CD14-positive monocyte (primary cell): Measurements from ENCODE around the gene PLA2G4D. TPM values are rescaled to one million over a fixed set of nuclear protein-coding genes. Genes with fewer than 3 reads are reported as not detected.

Source experiments
- DNase-seq, 3 donors: peaks; one replicate each; pipeline ENCODE4 v3.0.0-alpha.2; 2011 to 2022
- H2AFZ ChIP-seq: 2 replicates; pipeline ENCODE4 v1.6.0; 2012; ENCODE audit warnings: mild to moderate bottlenecking, low read depth, low read length, inconsistent platforms; ENCODE audit not compliant: insufficient read depth, poor library complexity, severe bottlenecking
- H3K27ac ChIP-seq, 2 donors: 1 replicate in 1 of 2; 2 replicates in 1 of 2; pipeline ENCODE4 v1.5.1; 2012 to 2013; ENCODE audit warnings: low read length in 2 of 2, control low read depth in 1 of 2, inconsistent platforms in 1 of 2, low read depth in 1 of 2, mild to moderate bottlenecking in 1 of 2
- H3K27me3 ChIP-seq, 2 donors: one replicate each; pipeline versions ENCODE4 v1.6.0 to v1.6.1; 2011 to 2013; ENCODE audit warnings: low read length in 2 of 2; ENCODE audit not compliant: control insufficient read depth in 2 of 2, insufficient read depth in 2 of 2
- H3K36me3 ChIP-seq, 2 donors: replicated peaks in 1 of 2; 1 replicate in 1 of 2; 2 replicates in 1 of 2; pipeline versions ENCODE4 v1.5.1 to v1.6.1; 2012 to 2013; ENCODE audit warnings: low read length in 2 of 2, control low read depth in 1 of 2, inconsistent platforms in 1 of 2, mild to moderate bottlenecking in 1 of 2; ENCODE audit not compliant: insufficient read depth in 2 of 2, control insufficient read depth in 1 of 2
- H3K4me1 ChIP-seq, 2 donors: 1 replicate in 1 of 2; 2 replicates in 1 of 2; pipeline versions ENCODE4 v1.5.1 to v1.6.1; 2012 to 2013; ENCODE audit warnings: low read length in 2 of 2, control low read depth in 1 of 2, inconsistent platforms in 1 of 2, mild to moderate bottlenecking in 1 of 2, moderate library complexity in 1 of 2; ENCODE audit not compliant: insufficient read depth in 2 of 2, control insufficient read depth in 1 of 2
- H3K4me2 ChIP-seq: replicated peaks from 2 replicates; pipeline ENCODE3; 2012; ENCODE audit warnings: low read length, moderate library complexity, mild to moderate bottlenecking; ENCODE audit not compliant: poor library complexity, severe bottlenecking; ENCODE audit errors: extremely low read depth
- H3K4me3 ChIP-seq, 3 experiments: fragments of 200-600 bp in 1 of 3; sonication (generic) in 1 of 3; replicated peaks in 1 of 3; 1 replicate in 2 of 3; 2 replicates in 1 of 3; pipeline ENCODE4 v1.5.1; 2011 to 2013; ENCODE audit warnings: low read length in 3 of 3, mild to moderate bottlenecking in 3 of 3, control low read depth in 2 of 3, low read depth in 2 of 3, inconsistent platforms in 1 of 3, moderate library complexity in 1 of 3
- H3K79me2 ChIP-seq: 2 replicates; pipeline ENCODE4 v1.6.0; 2012; ENCODE audit warnings: mild to moderate bottlenecking, control low read depth, inconsistent platforms, low read length, moderate library complexity; ENCODE audit not compliant: insufficient read depth
- H3K9ac ChIP-seq: 2 replicates; pipeline ENCODE4 v1.6.0; 2017; ENCODE audit warnings: low read length, mild to moderate bottlenecking; ENCODE audit not compliant: insufficient read depth, poor library complexity, severe bottlenecking
- H3K9me3 ChIP-seq, 2 donors: replicated peaks in 1 of 2; 1 replicate in 1 of 2; 2 replicates in 1 of 2; pipeline versions ENCODE4 v1.5.1 to v1.6.1; 2012 to 2013; ENCODE audit warnings: low read length in 2 of 2, control low read depth in 1 of 2; ENCODE audit not compliant: control insufficient read depth in 1 of 2, insufficient read depth in 1 of 2
- H4K20me1 ChIP-seq: 2 replicates; pipeline ENCODE4 v1.6.0; 2012; ENCODE audit warnings: mild to moderate bottlenecking, low read length, control low read depth, moderate library complexity; ENCODE audit not compliant: insufficient read depth
- H3K27ac Mint-ChIP-seq, 7 donors: one replicate each; pipeline ENCODE4 v1.8.0; 2020; ENCODE audit warnings: mild to moderate bottlenecking in 7 of 7, mixed read lengths in 7 of 7, moderate library complexity in 6 of 7, inconsistent platforms in 2 of 7
- H3K27me3 Mint-ChIP-seq, 3 donors: one replicate each; pipeline ENCODE4 v1.8.0; 2021 to 2022; ENCODE audit warnings: low read depth in 3 of 3, mild to moderate bottlenecking in 3 of 3, mixed read lengths in 3 of 3, moderate library complexity in 3 of 3, inconsistent platforms in 1 of 3
- H3K36me3 Mint-ChIP-seq, 2 donors: one replicate each; pipeline ENCODE4 v1.8.0; 2020; ENCODE audit warnings: mixed read lengths in 2 of 2, inconsistent platforms in 1 of 2, mild to moderate bottlenecking in 1 of 2
- H3K4me1 Mint-ChIP-seq: one replicate; pipeline ENCODE4 v1.8.0; 2020; ENCODE audit warnings: mild to moderate bottlenecking, mixed read lengths
- H3K4me3 Mint-ChIP-seq, 2 donors: one replicate each; pipeline ENCODE4 v1.8.0; 2020; ENCODE audit warnings: mild to moderate bottlenecking in 2 of 2, mixed read lengths in 2 of 2, moderate library complexity in 1 of 2
- H3K9me3 Mint-ChIP-seq, 7 donors: one replicate each; pipeline ENCODE4 v1.8.0; 2020 to 2022; ENCODE audit warnings: mixed read lengths in 7 of 7, mild to moderate bottlenecking in 6 of 7, moderate library complexity in 6 of 7, inconsistent platforms in 2 of 7
- CTCF ChIP-seq: fragments of 200-600 bp; IDR thresholded peaks from one replicate; pipeline ENCODE4 v1.8.0; 2022; ENCODE audit warnings: antibody characterized with exemption, mild to moderate bottlenecking
- WGBS: methylation state at CpG from one replicate; pipeline ENCODE4 v1.1.5; 2013; ENCODE audit warnings: missing lambda C conversion rate; ENCODE audit not compliant: insufficient coverage; 5-methylcytosine and 5-hydroxymethylcytosine counted together
- intact Hi-C, 2 donors: fragments of 100-400 bp; cut with micrococcal nuclease; formaldehyde crosslinking; loops; one replicate each; pipeline versions ENCODE4 v1.15.0 to v1.15.1; 2023
- polyA plus RNA-seq, 3 donors: library from polyadenylated mRNA; depleted of rRNA in 1 of 3; unstranded in 2 of 3; stranded (reverse) in 1 of 3; fragments of 300-500 nt in 2 of 3; fragments of >200 nt in 1 of 3; fragmentation: Illumina TruSeq in 2 of 3; gene quantifications; 1 replicate in 2 of 3; 2 replicates in 1 of 3; pipeline ENCODE4 v1.2.3, GENCODE V29; 2012 to 2021

The PLA2G4D gene
- polyA plus RNA-seq, 3 donors, result not detected

- H3K4me1 Mint-ChIP-seq, result peaks cover 13% of the 10 kb centered on the region
- H3K27ac ChIP-seq, result no peak overlapping the region
- no peak overlapping the region for H3K4me3 Mint-ChIP-seq
- H3K4me2 ChIP-seq, result no peak overlapping the region
- H3K4me1 ChIP-seq, result peaks cover 11% of the 10 kb centered on the region in 2 donors
- no peaks in the 10 kb centered on the region for H3K27me3 ChIP-seq
- intact Hi-C loops, result loop anchor here in 1 of 2 donors (10.0 kb wide), 1 partner anchor 97 kb away; no protein-coding TSS in a partner anchor
- no peak for TF ChIP-seq CTCF
- no peak overlapping the region for H3K9ac ChIP-seq
- H3K27ac Mint-ChIP-seq, result no peak overlapping the region
- no peak overlapping the region for H2AFZ ChIP-seq
- H3K9me3 Mint-ChIP-seq, result peaks cover 0 to 3% (median 0%) of the 10 kb centered on the region in 7 donors
- DNase-seq, result no peak
- H3K27me3 Mint-ChIP-seq, result peaks cover 0 to 8% (median 5%) of the 10 kb centered on the region in 3 donors
- no peaks in the 10 kb centered on the region for H3K36me3 ChIP-seq
- H3K79me2 ChIP-seq, result no peaks in the 10 kb centered on the region
- H3K4me3 ChIP-seq, result no peak overlapping the region
- no peaks in the 10 kb centered on the region for H3K36me3 Mint-ChIP-seq
- no peaks in the 10 kb centered on the region for H4K20me1 ChIP-seq
- no peaks in the 10 kb centered on the region for H3K9me3 ChIP-seq
- WGBS, result 100% methylated on average over 1 of the region's 1 CpG
Observed at GRCh38 chr15:42082141-42082540, 12.2 kb downstream of the PLA2G4D start.

GRCh38 chr15:42080919-42081830 lies 13.2 kb downstream of the PLA2G4D start:
- Histone ChIP-seq H3K9ac (no peak overlapping the region), H2AFZ (no peak overlapping the region), H3K27me3 (no peaks in the 10 kb centered on the region), H3K79me2 (no peaks in the 10 kb centered on the region), H3K9me3 (no peaks in the 10 kb centered on the region), H3K4me2 (no peak overlapping the region), H3K4me1 (peaks cover 11% of the 10 kb centered on the region in 2 donors), H3K27ac (no peak overlapping the region), H3K4me3 (no peak overlapping the region), H4K20me1 (no peaks in the 10 kb centered on the region), H3K36me3 (no peaks in the 10 kb centered on the region)
- Mint-ChIP-seq H3K4me3 (no peak overlapping the region), H3K27ac (no peak overlapping the region), H3K36me3 (no peaks in the 10 kb centered on the region), H3K4me1 (peaks cover 13% of the 10 kb centered on the region), H3K9me3 (peaks cover 0 to 3% (median 0%) of the 10 kb centered on the region in 7 donors), H3K27me3 (peaks cover 0 to 8% (median 5%) of the 10 kb centered on the region in 3 donors)
- 88% methylated on average over 11 of the region's 11 CpGs for WGBS
- TF ChIP-seq CTCF, result no peak
- no peak for DNase-seq
- intact Hi-C loops, result loop anchor here in 1 of 2 donors (10.0 kb wide), 1 partner anchor 96 kb away; no protein-coding TSS in a partner anchor
